Ovary (tissue), 3 donors: ENCODE results near the gene PTX4.

Experiments
- EP300 ChIP-seq: sonication (generic); formaldehyde crosslinking; IDR thresholded peaks from one replicate; pipeline ENCODE4 v1.6.1; 2017; ENCODE audit warnings: antibody characterized with exemption
- POLR2A ChIP-seq: fragments of 450-650 bp; IDR thresholded peaks from one replicate; pipeline ENCODE4 v1.6.1; 2017; ENCODE audit warnings: antibody characterized with exemption, mild to moderate bottlenecking, moderate library complexity
- TF ChIP-seq, protein P1 (sequence below), 3 donors: fragments of 450-650 bp in 2 of 3; fragments of 200-600 bp in 1 of 3; IDR thresholded peaks; one replicate each; pipeline versions ENCODE4 v1.5.1 to v1.8.0; 2016 to 2022; ENCODE audit warnings: antibody characterized with exemption in 3 of 3, mild to moderate bottlenecking in 1 of 3
- donor health status: DM: no; HTN: no; CAD: no.

DNA sequence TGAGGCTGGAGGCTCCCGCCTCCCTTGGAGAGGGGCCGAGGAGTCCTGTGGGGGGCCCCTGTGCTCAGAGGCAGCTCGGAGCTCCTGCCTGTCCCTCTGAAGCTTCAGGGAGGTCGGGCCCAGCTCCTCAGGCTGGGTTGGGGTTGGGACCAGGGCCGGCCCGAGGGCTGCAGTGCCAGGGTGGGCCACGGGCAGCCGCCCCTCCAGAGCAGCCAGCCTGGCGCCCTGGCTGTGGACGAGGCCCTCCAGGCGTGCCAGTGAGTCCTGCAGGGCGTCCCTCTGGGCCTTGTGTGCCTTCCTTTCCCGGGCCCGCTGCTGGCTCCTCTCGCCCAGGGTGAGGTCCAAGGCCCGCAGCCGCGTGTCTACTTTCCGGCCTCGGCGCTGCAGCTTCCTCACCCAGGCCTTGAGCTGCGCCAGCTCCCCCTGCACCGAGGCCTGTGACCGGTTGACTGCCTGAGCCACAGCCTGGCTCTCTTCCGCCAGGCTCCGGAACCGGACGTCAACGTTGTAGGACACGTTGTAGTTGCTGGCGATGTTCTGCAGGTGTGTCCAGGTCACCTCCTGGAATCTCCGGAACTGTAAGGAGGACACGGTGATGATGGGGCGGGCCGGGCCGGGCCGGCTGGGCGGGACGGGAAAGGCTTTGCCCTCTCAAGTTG is 1.2 kb downstream of the PTX4 start:
- TF ChIP-seq, protein P1, sequence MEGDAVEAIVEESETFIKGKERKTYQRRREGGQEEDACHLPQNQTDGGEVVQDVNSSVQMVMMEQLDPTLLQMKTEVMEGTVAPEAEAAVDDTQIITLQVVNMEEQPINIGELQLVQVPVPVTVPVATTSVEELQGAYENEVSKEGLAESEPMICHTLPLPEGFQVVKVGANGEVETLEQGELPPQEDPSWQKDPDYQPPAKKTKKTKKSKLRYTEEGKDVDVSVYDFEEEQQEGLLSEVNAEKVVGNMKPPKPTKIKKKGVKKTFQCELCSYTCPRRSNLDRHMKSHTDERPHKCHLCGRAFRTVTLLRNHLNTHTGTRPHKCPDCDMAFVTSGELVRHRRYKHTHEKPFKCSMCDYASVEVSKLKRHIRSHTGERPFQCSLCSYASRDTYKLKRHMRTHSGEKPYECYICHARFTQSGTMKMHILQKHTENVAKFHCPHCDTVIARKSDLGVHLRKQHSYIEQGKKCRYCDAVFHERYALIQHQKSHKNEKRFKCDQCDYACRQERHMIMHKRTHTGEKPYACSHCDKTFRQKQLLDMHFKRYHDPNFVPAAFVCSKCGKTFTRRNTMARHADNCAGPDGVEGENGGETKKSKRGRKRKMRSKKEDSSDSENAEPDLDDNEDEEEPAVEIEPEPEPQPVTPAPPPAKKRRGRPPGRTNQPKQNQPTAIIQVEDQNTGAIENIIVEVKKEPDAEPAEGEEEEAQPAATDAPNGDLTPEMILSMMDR (IDR thresholded peaks at IDR 0.05): no peak
- no peak for TF ChIP-seq EP300
- TF ChIP-seq POLR2A: no peak
